HuH-7 (cell line): Measurements from ENCODE around the gene NHLRC3.
"Not testable (repeated sequence)": the region's sequence is repeated elsewhere in the genome, so short reads cannot be mapped to it uniquely, and the experiment has no call there.

Experiments
- DNase-seq: peaks from one replicate; pipeline ENCODE4 v3.0.0; 2011; ENCODE audit warnings: low spot score

The NHLRC3 gene

DNA sequence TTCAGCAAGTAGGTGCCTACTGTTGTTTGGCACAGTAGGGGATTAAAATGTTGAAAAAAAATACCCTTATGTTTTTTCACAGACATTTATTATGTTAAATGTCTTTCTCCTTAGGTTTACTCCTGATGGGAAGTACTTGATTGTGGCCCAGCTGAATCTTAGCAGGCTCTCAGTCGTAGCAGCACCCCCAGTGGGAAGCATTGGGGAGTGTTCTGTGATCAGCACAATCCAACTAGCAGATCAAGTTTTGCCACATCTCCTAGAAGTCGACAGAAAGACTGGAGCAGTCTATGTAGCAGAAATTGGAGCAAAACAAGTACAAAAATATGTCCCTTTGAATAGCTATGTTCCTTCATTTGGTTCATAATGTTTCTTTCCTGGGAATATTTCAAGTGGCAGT is 9.3 kb downstream of the NHLRC3 start:
- no peak for DNase-seq

DNA sequence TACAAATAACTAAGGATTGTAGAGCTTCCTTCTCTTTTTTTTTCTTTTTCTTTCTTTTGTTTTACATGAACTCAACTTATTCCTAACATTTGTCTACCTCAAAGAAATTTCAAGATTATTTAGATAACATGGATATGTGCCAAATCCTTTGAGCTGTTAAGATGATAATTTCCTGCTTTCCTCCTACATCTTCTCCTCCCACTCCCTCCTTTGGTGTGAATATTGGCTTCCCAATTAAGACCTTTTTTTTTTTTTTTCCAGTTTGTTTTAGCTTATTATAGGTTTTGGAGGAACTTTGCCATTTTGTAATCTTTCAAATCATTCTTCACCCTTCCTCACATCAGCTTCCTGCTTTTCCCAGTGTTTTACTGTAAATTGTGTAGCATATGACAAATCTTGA is 10.6 kb downstream of the NHLRC3 start:
- DNase-seq, result no peak

DNA sequence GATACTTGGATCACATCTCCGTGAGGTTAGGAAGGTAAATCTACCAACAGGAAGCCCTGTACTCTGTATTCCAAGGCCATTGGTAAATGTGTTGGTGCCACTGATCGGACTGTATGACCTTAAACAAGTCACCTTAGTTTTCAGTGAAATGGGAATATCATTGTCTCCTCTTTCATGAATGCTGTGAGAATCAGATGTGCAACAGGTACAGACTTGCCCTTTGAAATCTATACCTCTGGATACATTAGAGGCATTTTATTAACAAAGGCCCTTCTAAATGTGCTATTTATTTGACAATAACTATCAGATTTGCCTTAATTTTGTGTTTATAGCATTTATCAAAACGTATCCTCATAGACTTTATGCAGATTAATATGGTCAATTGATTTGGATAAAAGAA is 11.0 kb downstream of the NHLRC3 start:
- DNase-seq, result no peak

DNA sequence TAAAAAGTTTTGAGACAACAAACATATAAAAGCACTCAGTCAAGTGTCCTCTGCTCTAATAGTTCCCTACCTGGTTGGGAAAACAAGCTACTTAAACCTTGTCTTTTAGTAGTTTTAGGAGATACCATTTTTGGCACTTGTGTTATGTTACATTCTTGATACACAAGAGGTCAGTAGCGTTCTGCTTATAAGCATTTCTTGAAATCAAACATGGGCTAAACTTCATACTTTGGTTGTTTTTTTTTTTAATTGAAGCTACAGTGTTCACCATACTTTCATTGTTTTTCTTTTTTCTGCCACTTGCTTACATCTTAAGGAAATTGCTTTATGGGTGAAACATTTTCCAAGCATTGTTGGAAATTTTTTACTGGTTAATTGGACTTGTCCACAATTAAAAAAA is 12.9 kb downstream of the NHLRC3 start:
- DNase-seq, result no peak

DNA sequence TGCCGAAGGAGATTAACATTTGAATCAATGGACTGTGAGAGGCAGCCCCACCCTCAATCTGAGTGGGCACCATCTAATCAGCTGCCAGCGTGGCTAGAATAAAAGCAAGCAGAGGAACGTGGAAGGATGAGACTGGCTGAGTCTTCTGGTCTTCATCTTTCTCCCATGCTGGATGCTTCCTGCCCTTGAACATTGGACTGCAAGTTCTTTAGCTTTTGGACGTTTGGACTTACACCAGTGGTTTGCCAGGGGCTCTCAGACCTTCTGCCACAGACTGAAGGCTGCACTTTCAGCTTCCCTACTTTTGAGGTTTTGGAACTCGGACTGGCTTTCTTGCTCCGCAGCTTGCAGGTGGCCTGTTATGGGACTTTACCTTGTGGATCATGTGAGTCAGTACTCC is 14.7 kb downstream of the NHLRC3 start:
- DNase-seq, result no peak

DNA sequence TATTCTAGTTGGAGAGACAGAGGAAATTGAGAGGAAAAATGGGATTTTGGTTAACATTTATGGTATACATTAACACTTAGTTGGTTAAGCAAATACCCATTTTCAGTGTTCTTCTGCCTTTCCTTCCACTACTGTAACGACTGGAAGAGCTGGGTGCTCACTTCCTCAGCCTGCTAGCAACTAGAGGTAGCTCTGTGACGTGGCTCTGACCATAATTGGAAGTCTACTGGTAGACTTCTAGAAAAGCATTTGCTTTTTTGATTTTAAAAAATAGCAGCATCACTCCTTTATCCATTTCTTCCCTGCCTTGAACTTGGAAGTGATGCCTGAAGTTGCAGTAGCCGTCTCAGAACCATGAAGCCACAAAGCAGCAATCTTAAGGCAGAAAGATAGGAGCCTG is 15.9 kb downstream of the NHLRC3 start:
- DNase-seq, result no peak

DNA sequence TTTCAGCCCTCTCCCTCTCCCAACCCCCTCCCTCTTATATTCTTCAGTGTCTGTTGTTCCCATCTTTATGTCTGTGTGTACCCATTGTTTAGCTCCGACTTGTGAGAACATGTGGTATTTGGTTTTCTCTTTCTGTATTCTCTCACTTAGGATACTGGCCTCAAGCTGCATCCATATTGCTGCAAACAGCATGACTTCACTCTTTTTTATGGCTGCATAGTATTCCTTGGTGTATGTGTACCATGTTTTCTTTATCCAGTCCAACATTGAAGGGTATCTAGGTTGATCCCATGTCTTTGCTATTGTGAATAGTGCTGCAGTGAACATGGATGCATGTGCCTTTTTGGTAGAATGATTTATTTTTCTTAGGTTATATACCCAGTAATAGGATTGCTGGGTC is 17.8 kb downstream of the NHLRC3 start:
- DNase-seq, result no peak

DNA sequence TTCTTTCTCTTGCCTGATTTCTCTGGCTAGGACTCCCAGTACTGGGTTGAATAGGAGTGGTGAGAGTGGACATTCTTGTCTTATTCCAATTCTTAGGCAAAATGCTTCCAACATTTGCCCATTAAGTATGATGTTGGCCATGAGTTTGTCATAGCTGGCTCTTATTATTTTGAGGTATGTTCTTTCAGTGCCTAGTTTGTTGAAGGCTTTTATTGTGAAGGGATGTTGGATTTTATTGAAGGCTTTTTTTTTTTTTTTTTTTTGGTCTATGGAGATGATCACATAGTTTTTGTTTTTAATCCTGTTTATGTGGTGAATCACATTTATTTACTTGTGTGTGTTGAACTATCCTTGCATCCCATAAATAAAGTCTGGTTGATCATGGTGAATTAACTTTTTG is 19.8 kb downstream of the NHLRC3 start:
- DNase-seq, result no peak

DNA sequence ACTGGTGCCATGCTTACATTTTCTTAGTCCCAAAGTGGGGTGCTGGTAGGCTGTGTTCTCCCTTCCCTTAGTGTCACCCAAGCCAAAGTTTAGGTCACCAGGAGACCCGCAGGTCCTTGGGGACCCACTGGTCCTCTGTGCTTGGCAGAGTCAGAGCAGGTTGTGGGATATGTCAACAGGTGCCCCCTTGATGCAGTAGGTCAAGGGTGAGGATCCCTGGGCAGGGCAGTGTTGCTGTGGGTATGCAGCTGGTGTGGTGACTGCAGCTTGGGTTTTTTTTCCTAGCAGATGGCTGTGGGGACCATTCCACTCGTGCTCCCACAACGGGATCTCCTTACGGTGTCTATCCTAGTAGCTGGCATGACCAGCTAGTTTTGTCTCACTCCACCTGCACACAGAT is 23.7 kb downstream of the NHLRC3 start:
- no peak for DNase-seq

DNA sequence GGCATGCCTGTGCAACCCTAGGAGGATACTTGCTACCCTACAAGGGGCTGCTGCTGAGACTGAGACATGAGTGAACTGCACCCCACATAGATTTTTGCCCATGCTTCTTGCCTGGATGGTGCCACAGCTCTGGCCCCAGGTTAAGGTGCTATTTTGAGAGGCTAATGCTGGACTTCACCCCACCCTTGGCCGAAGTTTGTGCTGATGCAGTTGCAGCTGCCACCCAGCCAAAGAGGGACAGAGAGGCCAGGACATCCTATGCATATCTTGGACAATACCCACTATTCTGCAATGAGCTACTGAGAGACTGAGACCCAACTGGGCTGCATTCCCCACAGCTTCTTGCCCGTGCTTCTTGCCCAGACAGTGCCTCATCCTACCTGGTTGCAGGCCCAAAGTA is 34.6 kb downstream of the NHLRC3 start:
- DNase-seq, result no peak

DNA sequence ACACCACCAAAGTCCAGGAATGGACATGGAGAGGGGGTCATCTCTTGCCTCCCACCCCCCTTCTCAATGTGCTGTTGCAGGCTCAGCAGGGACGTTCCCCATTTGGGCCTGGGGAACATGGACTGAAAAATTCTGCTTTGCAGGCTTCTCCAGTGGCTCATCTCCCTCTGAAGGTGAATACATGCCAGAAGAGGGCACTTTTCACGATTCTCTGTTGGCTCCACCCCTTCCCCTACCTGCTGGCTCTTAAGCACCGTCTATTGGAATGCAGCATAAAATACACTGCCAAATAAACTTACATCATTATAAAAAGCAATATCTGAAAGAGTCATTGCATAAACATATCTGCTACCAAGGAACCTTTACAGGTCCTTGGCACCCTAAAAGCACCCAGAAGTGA is 35.7 kb downstream of the NHLRC3 start:
- DNase-seq, result no peak

DNA sequence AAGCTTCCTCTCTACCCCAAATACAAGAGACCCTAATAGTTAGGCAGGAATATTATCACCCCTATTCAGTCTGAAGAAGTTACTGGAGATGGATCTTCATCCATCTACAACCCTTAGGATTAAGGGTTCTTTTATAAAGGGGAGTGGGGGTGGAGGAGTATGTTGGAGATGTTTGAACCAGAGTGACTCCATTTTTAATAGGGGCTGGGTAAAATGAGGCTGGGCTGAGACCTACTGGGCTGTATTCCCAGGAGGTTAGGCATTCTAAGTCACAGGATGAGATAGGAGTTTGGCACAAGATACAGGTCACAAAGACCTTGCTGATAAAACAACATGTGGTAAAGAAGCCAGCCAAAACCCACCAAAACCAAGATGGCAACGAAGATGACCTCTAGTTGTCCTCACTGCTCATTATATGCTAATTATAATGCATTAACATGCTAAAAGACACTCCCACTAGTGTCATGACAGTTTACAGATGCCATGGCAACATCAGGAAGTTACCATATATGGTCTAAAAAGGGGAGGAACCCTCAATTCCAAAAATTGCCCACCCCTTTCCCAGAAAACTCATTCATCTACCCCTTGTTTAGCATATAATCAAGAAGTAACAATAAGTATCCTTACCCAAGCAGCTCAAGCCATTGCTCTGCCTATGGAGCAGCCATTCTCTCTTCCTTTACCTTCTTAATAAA is 48.1 kb downstream of the NHLRC3 start:
- not testable (repeated sequence) for DNase-seq

DNA sequence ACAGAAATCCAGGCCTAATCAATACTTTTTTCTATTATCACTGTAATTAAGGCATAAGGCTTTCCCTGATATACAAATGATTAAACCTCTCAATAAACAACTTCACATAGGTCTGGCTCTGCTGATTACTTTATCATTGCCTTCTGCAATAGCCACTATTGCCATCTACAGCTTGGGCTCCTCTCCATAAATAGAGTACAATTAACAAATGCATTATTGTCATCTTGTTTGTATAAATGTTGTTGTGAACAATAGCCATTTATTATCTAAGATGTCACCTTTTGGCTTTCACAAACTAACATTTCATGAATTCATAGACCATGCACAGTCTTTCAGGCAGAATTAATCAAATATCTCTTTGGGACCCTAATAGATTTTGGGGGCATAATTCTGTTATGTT is 53.3 kb downstream of the NHLRC3 start:
- DNase-seq, result no peak

DNA sequence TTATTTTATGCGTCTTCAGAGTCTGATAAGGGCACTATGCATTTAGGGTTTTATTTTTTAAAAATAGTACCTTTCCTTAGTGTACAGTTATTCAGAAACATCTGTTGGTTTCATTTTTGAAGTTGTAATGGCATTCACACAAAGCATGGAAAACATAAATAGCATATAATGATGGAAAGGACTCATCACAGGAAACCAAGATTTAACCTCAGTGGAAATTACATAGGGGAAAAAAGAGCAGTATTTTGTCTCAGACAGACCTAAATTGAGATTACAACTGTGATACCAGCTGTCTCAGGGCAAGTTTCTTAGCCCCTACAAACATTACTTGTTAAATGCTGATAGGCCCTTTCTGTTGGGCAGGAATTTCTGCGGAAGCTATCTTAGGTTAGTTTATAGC is 57.2 kb downstream of the NHLRC3 start:
- DNase-seq, result no peak

DNA sequence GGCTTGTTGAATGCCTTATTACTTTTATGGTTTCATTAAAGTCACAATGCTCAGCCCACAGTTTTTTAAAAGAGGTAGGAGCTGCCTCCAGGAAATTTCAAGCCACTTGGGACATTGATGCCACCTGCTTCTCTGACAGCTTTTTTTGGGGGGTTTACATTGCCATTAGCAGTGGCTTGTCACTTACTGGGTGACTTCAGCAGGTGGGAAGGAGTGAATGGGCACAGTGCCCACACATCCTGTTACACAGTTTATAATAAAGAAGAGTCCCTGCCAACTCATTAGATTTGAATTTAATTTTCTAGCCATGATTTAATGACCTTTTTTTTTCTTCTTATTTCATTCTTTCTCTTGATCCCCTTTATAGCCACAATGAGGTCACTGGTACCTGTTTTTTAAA is 61.0 kb downstream of the NHLRC3 start:
- DNase-seq, result no peak
